ENCODE measurements around the gene BNC1. TPM values are rescaled to one million over a fixed set of nuclear protein-coding genes. Genes with fewer than 3 reads are reported as not detected.
"Not testable (repeated sequence)": the region's sequence is repeated elsewhere in the genome, so short reads cannot be mapped to it uniquely, and the experiment has no call there.

Gene BNC1
- total RNA-seq, 1 experiment from 2014 or later = not detected

GRCh38 chr15:83250781-83251180, 33.7 kb downstream of the BNC1 start:
- Histone ChIP-seq H3K27me3 (ENCODE audit: low read length) (no peaks in the 10 kb centered on the region), H3K9ac (ENCODE audit: low read length) (no peak overlapping the region), H4K20me1 (ENCODE audit: insufficient read depth, low read depth, low read length) (no peaks in the 10 kb centered on the region), H3K4me1 (ENCODE audit: low read length) (no peaks in the 10 kb centered on the region), H2AFZ (ENCODE audit: low read length) (no peak overlapping the region), H3K4me3 (ENCODE audit: low read length) (no peak overlapping the region), H3K36me3 (ENCODE audit: insufficient read depth, low read length) (no peaks in the 10 kb centered on the region), H3K9me3 (ENCODE audit: low read length) (no peaks in the 10 kb centered on the region), H3K9me2 (replicated peaks; ENCODE audit: insufficient read depth, low read length) (no peaks in the 10 kb centered on the region), H3K4me2 (ENCODE audit: low read depth, low read length, poor library complexity, severe bottlenecking) (no peak overlapping the region), H3K79me2 (ENCODE audit: low read length) (no peaks in the 10 kb centered on the region), H3K27ac (ENCODE audit: low read length) (no peak overlapping the region)
- DNase-seq = no peak

- no peaks in the 10 kb centered on the region for H3K79me2 ChIP-seq (ENCODE audit: low read length)
- H3K27me3 ChIP-seq (ENCODE audit: low read length) = no peaks in the 10 kb centered on the region
- H3K36me3 ChIP-seq (ENCODE audit: insufficient read depth, low read length) = no peaks in the 10 kb centered on the region
- H3K4me1 ChIP-seq (ENCODE audit: low read length) = no peaks in the 10 kb centered on the region
- H4K20me1 ChIP-seq (ENCODE audit: insufficient read depth, low read depth, low read length) = no peaks in the 10 kb centered on the region
- H3K9me3 ChIP-seq (ENCODE audit: low read length) = no peaks in the 10 kb centered on the region
- no peak overlapping the region for H2AFZ ChIP-seq (ENCODE audit: low read length)
- no peaks in the 10 kb centered on the region for H3K9me2 ChIP-seq (replicated peaks; ENCODE audit: insufficient read depth, low read length)
- H3K9ac ChIP-seq (ENCODE audit: low read length) = no peak overlapping the region
- no peak overlapping the region for H3K4me3 ChIP-seq (ENCODE audit: low read length)
- no peak overlapping the region for H3K27ac ChIP-seq (ENCODE audit: low read length)
- H3K4me2 ChIP-seq (ENCODE audit: low read depth, low read length, poor library complexity, severe bottlenecking) = no peak overlapping the region
- no peak for DNase-seq
Measured at GRCh38 chr15:83249030-83249343, 35.5 kb downstream of the BNC1 start.

- Histone ChIP-seq H3K9me2 (replicated peaks; ENCODE audit: insufficient read depth, low read length) (no peaks in the 10 kb centered on the region), H3K27me3 (ENCODE audit: low read length) (no peaks in the 10 kb centered on the region), H3K9me3 (ENCODE audit: low read length) (no peaks in the 10 kb centered on the region), H3K9ac (ENCODE audit: low read length) (no peak overlapping the region), H2AFZ (ENCODE audit: low read length) (0 out of 2 replicates have a peak overlapping the region, but pooled peaks have one; percentile 27), H3K36me3 (ENCODE audit: insufficient read depth, low read length) (no peaks in the 10 kb centered on the region), H3K27ac (ENCODE audit: low read length) (no peak overlapping the region), H3K4me3 (ENCODE audit: low read length) (no peak overlapping the region), H3K4me1 (ENCODE audit: low read length) (no peaks in the 10 kb centered on the region), H4K20me1 (ENCODE audit: insufficient read depth, low read depth, low read length) (no peaks in the 10 kb centered on the region), H3K79me2 (ENCODE audit: low read length) (no peaks in the 10 kb centered on the region), H3K4me2 (ENCODE audit: low read depth, low read length, poor library complexity, severe bottlenecking) (no peak overlapping the region)
- peak; percentile 88 for DNase-seq
Measured at GRCh38 chr15:83248151-83249029, 36.1 kb downstream of the BNC1 start.

GRCh38 chr15:83243634-83244033, 40.8 kb downstream of the BNC1 start:
- H3K9me3 ChIP-seq (ENCODE audit: low read length) = no peaks in the 10 kb centered on the region
- H3K27me3 ChIP-seq (ENCODE audit: low read length) = no peaks in the 10 kb centered on the region
- no peaks in the 10 kb centered on the region for H3K9me2 ChIP-seq (replicated peaks; ENCODE audit: insufficient read depth, low read length)
- no peaks in the 10 kb centered on the region for H3K36me3 ChIP-seq (ENCODE audit: insufficient read depth, low read length)
- no peak for DNase-seq
- H2AFZ ChIP-seq (ENCODE audit: low read length) = no peak overlapping the region
- H3K4me1 ChIP-seq (ENCODE audit: low read length) = no peaks in the 10 kb centered on the region
- no peaks in the 10 kb centered on the region for H3K79me2 ChIP-seq (ENCODE audit: low read length)
- no peaks in the 10 kb centered on the region for H4K20me1 ChIP-seq (ENCODE audit: insufficient read depth, low read depth, low read length)
- no peak overlapping the region for H3K4me3 ChIP-seq (ENCODE audit: low read length)
- H3K4me2 ChIP-seq (ENCODE audit: low read depth, low read length, poor library complexity, severe bottlenecking) = no peak overlapping the region
- no peak overlapping the region for H3K27ac ChIP-seq (ENCODE audit: low read length)
- no peak overlapping the region for H3K9ac ChIP-seq (ENCODE audit: low read length)

- no peaks in the 10 kb centered on the region for H3K9me2 ChIP-seq (replicated peaks; ENCODE audit: insufficient read depth, low read length)
- no peaks in the 10 kb centered on the region for H3K36me3 ChIP-seq (ENCODE audit: insufficient read depth, low read length)
- no peaks in the 10 kb centered on the region for H4K20me1 ChIP-seq (ENCODE audit: insufficient read depth, low read depth, low read length)
- H3K27me3 ChIP-seq (ENCODE audit: low read length) = no peaks in the 10 kb centered on the region
- no peak overlapping the region for H3K4me3 ChIP-seq (ENCODE audit: low read length)
- no peaks in the 10 kb centered on the region for H3K79me2 ChIP-seq (ENCODE audit: low read length)
- no peak overlapping the region for H3K9ac ChIP-seq (ENCODE audit: low read length)
- H3K27ac ChIP-seq (ENCODE audit: low read length) = no peak overlapping the region
- DNase-seq = no peak
- H3K4me2 ChIP-seq (ENCODE audit: low read depth, low read length, poor library complexity, severe bottlenecking) = no peak overlapping the region
- H3K4me1 ChIP-seq (ENCODE audit: low read length) = no peaks in the 10 kb centered on the region
- no peak overlapping the region for H2AFZ ChIP-seq (ENCODE audit: low read length)
- H3K9me3 ChIP-seq (ENCODE audit: low read length) = no peaks in the 10 kb centered on the region
Measured at GRCh38 chr15:83230242-83230641, 54.2 kb downstream of the BNC1 start.

- H3K9me3 ChIP-seq (ENCODE audit: low read length) = no peaks in the 10 kb centered on the region
- H3K36me3 ChIP-seq (ENCODE audit: insufficient read depth, low read length) = no peaks in the 10 kb centered on the region
- no peak overlapping the region for H3K4me2 ChIP-seq (ENCODE audit: low read depth, low read length, poor library complexity, severe bottlenecking)
- no peak overlapping the region for H3K27ac ChIP-seq (ENCODE audit: low read length)
- H3K27me3 ChIP-seq (ENCODE audit: low read length) = no peaks in the 10 kb centered on the region
- H3K9ac ChIP-seq (ENCODE audit: low read length) = no peak overlapping the region
- no peak overlapping the region for H2AFZ ChIP-seq (ENCODE audit: low read length)
- no peaks in the 10 kb centered on the region for H3K79me2 ChIP-seq (ENCODE audit: low read length)
- no peaks in the 10 kb centered on the region for H3K4me1 ChIP-seq (ENCODE audit: low read length)
- no peak for DNase-seq
- H3K4me3 ChIP-seq (ENCODE audit: low read length) = no peak overlapping the region
- no peaks in the 10 kb centered on the region for H4K20me1 ChIP-seq (ENCODE audit: insufficient read depth, low read depth, low read length)
- H3K9me2 ChIP-seq (replicated peaks; ENCODE audit: insufficient read depth, low read length) = no peaks in the 10 kb centered on the region
Measured at GRCh38 chr15:83225449-83225848, 59.0 kb downstream of the BNC1 start.

GRCh38 chr15:83221781-83222180, 62.7 kb downstream of the BNC1 start:
- not testable (repeated sequence) for H3K4me2 ChIP-seq (ENCODE audit: low read depth, low read length, poor library complexity, severe bottlenecking); H3K79me2 ChIP-seq (ENCODE audit: low read length); H3K4me3 ChIP-seq (ENCODE audit: low read length); H3K4me1 ChIP-seq (ENCODE audit: low read length); H4K20me1 ChIP-seq (ENCODE audit: insufficient read depth, low read depth, low read length); DNase-seq; H3K36me3 ChIP-seq (ENCODE audit: insufficient read depth, low read length); H2AFZ ChIP-seq (ENCODE audit: low read length); H3K27me3 ChIP-seq (ENCODE audit: low read length); H3K27ac ChIP-seq (ENCODE audit: low read length); H3K9ac ChIP-seq (ENCODE audit: low read length); H3K9me2 ChIP-seq (replicated peaks; ENCODE audit: insufficient read depth, low read length); H3K9me3 ChIP-seq (ENCODE audit: low read length)

- Histone ChIP-seq H3K9me2 (replicated peaks; ENCODE audit: insufficient read depth, low read length) (no peaks in the 10 kb centered on the region), H3K79me2 (ENCODE audit: low read length) (no peaks in the 10 kb centered on the region), H3K36me3 (ENCODE audit: insufficient read depth, low read length) (no peaks in the 10 kb centered on the region), H3K9me3 (ENCODE audit: low read length) (no peaks in the 10 kb centered on the region), H3K9ac (ENCODE audit: low read length) (no peak overlapping the region), H4K20me1 (ENCODE audit: insufficient read depth, low read depth, low read length) (no peaks in the 10 kb centered on the region), H3K27ac (ENCODE audit: low read length) (no peak overlapping the region), H3K4me2 (ENCODE audit: low read depth, low read length, poor library complexity, severe bottlenecking) (no peak overlapping the region), H3K4me1 (ENCODE audit: low read length) (no peaks in the 10 kb centered on the region), H3K4me3 (ENCODE audit: low read length) (no peak overlapping the region), H2AFZ (ENCODE audit: low read length) (no peak overlapping the region), H3K27me3 (ENCODE audit: low read length) (no peaks in the 10 kb centered on the region)
- DNase-seq = no peak
Measured at GRCh38 chr15:83219026-83219425, 65.4 kb downstream of the BNC1 start.
